Nephron progenitor cell (in vitro differentiated cells): ENCODE results near the gene FEM1C.

Source experiments
- DNase-seq: peaks from one replicate; pipeline ENCODE4 v3.0.0; 2021
- H3K27ac Mint-ChIP-seq: 2 replicates; pipeline ENCODE4 v1.8.0; 2021; ENCODE audit warnings: mild to moderate bottlenecking, moderate library complexity, mixed read lengths
- H3K27me3 Mint-ChIP-seq: 2 replicates; pipeline ENCODE4 v1.8.0; 2021; ENCODE audit warnings: mild to moderate bottlenecking, low read depth, mixed read lengths; ENCODE audit not compliant: poor library complexity
- H3K36me3 Mint-ChIP-seq: 2 replicates; pipeline ENCODE4 v1.8.0; 2021; ENCODE audit warnings: low read depth, mixed read lengths
- H3K4me1 Mint-ChIP-seq: 2 replicates; pipeline ENCODE4 v1.8.0; 2021; ENCODE audit warnings: mixed read lengths
- H3K4me3 Mint-ChIP-seq: 2 replicates; pipeline ENCODE4 v1.8.0; 2021; ENCODE audit warnings: mild to moderate bottlenecking, moderate library complexity, mixed read lengths
- H3K9me3 Mint-ChIP-seq: 2 replicates; pipeline ENCODE4 v1.8.0; 2021; ENCODE audit warnings: mild to moderate bottlenecking, moderate library complexity, mixed read lengths
- TF ChIP-seq, protein P1 (sequence below): fragments of 200-600 bp; sonication (generic); IDR thresholded peaks from 2 replicates; pipeline ENCODE4 v1.5.0; 2021; ENCODE audit warnings: antibody characterized with exemption

FEM1C gene

DNA sequence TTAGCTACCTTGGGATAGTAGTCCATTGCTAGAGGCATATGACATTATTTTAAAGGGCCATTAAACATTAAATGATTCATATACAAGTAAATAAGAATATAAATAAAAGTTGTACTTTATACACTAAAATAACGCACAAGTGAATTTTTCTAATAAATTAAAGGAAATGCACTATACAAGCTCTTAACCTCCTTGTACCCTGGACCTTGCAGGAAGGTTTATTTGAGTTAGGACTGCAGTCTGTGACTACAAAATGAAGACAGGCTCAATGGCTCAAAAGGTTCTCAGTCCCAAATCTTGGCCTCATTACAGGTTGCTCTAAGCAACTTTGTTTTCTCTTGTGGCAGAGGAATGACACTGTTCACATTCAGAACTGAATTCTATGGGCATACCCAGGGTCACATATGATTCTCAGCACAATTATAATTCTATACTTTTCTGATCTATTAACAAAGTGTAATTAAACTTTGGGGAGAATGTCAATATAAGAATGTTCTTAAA lies 34.4 kb downstream of the FEM1C start:
- H3K9me3 Mint-ChIP-seq, result no peaks in the 10 kb centered on the region
- DNase-seq, result no peak
- no peaks in the 10 kb centered on the region for H3K4me1 Mint-ChIP-seq
- peaks cover 6% of the 10 kb centered on the region for H3K27me3 Mint-ChIP-seq
- H3K36me3 Mint-ChIP-seq, result no peaks in the 10 kb centered on the region
- H3K27ac Mint-ChIP-seq, result no peak overlapping the region
- TF ChIP-seq, protein P1, sequence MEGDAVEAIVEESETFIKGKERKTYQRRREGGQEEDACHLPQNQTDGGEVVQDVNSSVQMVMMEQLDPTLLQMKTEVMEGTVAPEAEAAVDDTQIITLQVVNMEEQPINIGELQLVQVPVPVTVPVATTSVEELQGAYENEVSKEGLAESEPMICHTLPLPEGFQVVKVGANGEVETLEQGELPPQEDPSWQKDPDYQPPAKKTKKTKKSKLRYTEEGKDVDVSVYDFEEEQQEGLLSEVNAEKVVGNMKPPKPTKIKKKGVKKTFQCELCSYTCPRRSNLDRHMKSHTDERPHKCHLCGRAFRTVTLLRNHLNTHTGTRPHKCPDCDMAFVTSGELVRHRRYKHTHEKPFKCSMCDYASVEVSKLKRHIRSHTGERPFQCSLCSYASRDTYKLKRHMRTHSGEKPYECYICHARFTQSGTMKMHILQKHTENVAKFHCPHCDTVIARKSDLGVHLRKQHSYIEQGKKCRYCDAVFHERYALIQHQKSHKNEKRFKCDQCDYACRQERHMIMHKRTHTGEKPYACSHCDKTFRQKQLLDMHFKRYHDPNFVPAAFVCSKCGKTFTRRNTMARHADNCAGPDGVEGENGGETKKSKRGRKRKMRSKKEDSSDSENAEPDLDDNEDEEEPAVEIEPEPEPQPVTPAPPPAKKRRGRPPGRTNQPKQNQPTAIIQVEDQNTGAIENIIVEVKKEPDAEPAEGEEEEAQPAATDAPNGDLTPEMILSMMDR, result no peak
- H3K4me3 Mint-ChIP-seq, result no peak overlapping the region

DNA sequence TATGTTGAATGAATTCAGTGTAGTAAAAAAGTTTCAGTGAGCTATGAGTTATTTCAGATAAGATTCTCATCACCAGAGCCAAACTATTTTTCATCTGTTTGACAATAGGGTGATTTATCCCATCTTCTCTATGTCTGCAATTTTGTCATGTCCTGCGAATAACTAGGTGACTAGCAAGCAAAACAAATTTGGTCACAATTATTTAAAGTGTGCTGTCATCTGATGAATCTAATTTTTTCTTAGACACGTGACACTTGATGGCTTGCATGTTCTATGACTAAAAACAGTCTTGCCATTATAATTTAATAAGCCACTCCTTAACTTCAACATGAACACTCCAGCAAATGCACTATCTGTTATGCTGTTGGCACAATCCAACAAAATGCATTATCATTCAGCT lies 35.0 kb downstream of the FEM1C start:
- no peak for DNase-seq
- H3K4me1 Mint-ChIP-seq, result no peaks in the 10 kb centered on the region
- H3K27ac Mint-ChIP-seq, result no peak overlapping the region
- TF ChIP-seq, protein P1, result no peak
- peaks cover 6% of the 10 kb centered on the region for H3K27me3 Mint-ChIP-seq
- no peak overlapping the region for H3K4me3 Mint-ChIP-seq
- no peaks in the 10 kb centered on the region for H3K36me3 Mint-ChIP-seq
- H3K9me3 Mint-ChIP-seq, result no peaks in the 10 kb centered on the region

DNA sequence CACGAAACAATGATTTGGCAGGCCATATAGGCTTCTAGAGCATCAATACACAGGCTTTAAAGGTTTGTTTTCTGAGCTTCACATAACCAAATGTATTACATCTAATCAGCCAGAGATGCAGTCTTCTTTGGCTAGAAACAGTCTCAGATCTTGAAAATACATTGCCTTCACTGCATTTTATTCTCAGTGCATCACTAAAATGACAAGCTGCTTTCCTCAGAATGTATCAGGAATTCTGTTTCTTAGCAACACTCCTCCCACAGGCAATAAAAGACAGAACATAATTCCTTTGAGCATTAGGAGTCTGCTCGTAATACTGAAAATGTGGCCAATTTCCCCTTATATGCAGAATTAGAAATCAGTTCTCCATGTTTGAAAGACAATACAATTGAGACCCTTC lies 36.9 kb downstream of the FEM1C start:
- TF ChIP-seq, protein P1, result no peak
- Mint-ChIP-seq H3K27ac (no peak overlapping the region), H3K4me3 (no peak overlapping the region), H3K4me1 (no peaks in the 10 kb centered on the region), H3K27me3 (peaks cover 3% of the 10 kb centered on the region), H3K36me3 (no peaks in the 10 kb centered on the region), H3K9me3 (peaks cover 3% of the 10 kb centered on the region)
- no peak for DNase-seq

DNA sequence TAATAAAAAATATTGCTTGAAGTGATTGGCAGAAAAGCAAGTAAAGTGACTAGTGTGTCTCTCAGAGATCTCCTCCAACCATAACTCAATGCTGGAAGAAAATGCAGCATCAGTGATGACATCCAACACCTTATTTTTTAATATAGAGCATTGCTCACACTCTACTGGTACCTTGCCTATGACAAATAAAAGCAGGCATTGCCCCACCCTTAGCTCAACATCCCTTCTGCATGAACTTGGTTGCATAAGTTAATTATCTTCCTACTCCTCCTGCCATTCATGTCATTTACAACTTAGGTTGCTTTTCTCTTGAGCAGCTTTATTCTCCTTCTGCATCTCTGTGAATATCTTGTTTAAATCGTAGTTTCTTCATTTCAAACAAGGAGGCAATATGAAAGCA lies 41.2 kb downstream of the FEM1C start:
- Mint-ChIP-seq H3K9me3 (peaks cover 3% of the 10 kb centered on the region), H3K4me1 (no peaks in the 10 kb centered on the region), H3K4me3 (no peak overlapping the region), H3K36me3 (no peaks in the 10 kb centered on the region), H3K27me3 (peaks cover 3% of the 10 kb centered on the region), H3K27ac (no peak overlapping the region)
- TF ChIP-seq, protein P1, result no peak
- DNase-seq, result no peak

DNA sequence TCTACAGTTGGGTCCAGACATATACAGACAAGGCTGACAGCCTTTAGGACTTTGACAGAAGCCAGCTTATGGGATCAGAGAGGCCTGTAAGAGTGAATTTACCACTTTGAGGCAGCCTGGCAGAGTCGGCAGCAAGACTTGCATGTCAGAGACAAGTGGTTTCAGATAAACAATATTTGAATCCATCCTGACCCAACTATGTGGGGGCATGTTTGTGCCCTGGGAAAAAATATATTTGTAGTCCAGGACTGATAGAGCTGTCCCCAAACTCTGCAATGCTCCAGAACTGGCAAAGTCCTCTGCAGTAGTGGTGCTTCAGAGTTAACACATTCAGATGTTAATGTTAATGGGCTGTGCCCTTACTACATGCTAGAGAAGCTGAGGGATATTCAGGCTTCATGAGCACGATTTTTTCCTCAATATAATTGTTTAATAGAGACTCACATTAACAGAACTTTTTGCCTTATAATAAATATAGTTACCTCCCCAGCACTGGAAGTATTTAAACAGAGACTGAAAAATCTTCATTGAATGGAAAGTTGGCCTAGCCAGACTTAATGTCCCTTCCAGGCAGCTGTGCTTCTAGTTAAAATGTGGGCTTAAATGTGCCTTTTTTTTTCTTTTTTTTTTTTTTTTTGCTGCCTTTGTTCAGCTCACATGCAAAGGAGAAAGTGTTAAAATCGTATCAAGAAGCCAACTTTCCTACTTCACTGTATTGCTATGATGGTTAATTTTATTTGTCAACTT lies 42.9 kb downstream of the FEM1C start:
- Mint-ChIP-seq H3K27ac (no peak overlapping the region), H3K4me3 (no peak overlapping the region), H3K4me1 (no peaks in the 10 kb centered on the region), H3K27me3 (peaks cover 3% of the 10 kb centered on the region), H3K36me3 (no peaks in the 10 kb centered on the region), H3K9me3 (peaks cover 3% of the 10 kb centered on the region)
- TF ChIP-seq, protein P1, result no peak
- DNase-seq, result no peak

DNA sequence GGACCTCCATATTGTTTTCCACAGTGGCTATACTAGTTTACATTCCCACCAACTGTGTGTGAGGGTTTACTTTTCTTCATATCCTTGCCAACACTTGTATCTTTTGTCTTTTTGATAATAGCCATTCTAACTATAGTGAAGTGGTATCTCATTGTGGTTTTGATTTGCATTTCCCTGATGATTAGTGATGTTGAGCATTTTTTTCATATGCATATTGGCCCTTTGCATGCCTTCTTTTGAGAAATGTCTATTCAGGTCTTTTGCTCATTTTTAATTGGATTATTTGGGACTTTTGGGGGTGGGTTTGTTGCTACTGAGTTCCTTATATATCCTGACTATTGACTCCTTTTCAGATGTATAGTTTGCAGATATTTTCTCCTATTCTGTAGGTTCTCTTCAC lies 44.4 kb downstream of the FEM1C start:
- DNase-seq, result no peak
- H3K9me3 Mint-ChIP-seq, result peaks cover 3% of the 10 kb centered on the region
- H3K27ac Mint-ChIP-seq, result no peak overlapping the region
- no peaks in the 10 kb centered on the region for H3K36me3 Mint-ChIP-seq
- H3K4me1 Mint-ChIP-seq, result no peaks in the 10 kb centered on the region
- TF ChIP-seq, protein P1, result no peak
- H3K27me3 Mint-ChIP-seq, result no peaks in the 10 kb centered on the region
- H3K4me3 Mint-ChIP-seq, result no peak overlapping the region
